SK-N-SH (cell line): ENCODE results near the gene ISX. TPM values are rescaled to one million over a fixed set of nuclear protein-coding genes. Genes with fewer than 3 reads are reported as not detected.

Source experiments
- CTCF ChIA-PET: fragments of 300-600, 350-600 bp; formaldehyde crosslinking; extraction: SDS; loops from one replicate; lab custom pipeline; 2021; lab: Yijun Ruan, JAX
- POLR2A ChIA-PET: fragments of 350-600 bp; sonication (Branson Sonifier 250); formaldehyde crosslinking; extraction: SDS; loops from one replicate; lab custom pipeline; 2020; ENCODE audit warnings: antibody characterized with exemption, inconsistent platforms; lab: Yijun Ruan, JAX
- DNase-seq: peaks from one replicate; pipeline ENCODE4 v3.0.0; 2012
- H2AFZ ChIP-seq: fragments of 200-600 bp; sonication (generic); 2 replicates; pipeline ENCODE4 v1.8.1; 2016; ENCODE audit warnings: antibody characterized with exemption, mild to moderate bottlenecking, low read depth
- H3F3A ChIP-seq: fragments of 200-600 bp; sonication (generic); replicated peaks from 2 replicates; pipeline ENCODE3; 2016; ENCODE audit warnings: antibody characterized with exemption, mild to moderate bottlenecking; ENCODE audit not compliant: insufficient read depth
- H3K27ac ChIP-seq, 2 experiments: fragments of 200-500 bp in 1 of 2; fragments of 200-600 bp in 1 of 2; sonication (Bioruptor generic) in 1 of 2; sonication (generic), shearing (Covaris generic) in 1 of 2; 2 replicates each; pipeline versions ENCODE4 v1.5.1 to v1.6.1; 2014 to 2016; ENCODE audit warnings: low read depth in 2 of 2, inconsistent platforms in 1 of 2, low read length in 1 of 2, mild to moderate bottlenecking in 1 of 2, mixed read lengths in 1 of 2
- H3K27me3 ChIP-seq: fragments of 200-600 bp; sonication (generic), shearing (Covaris generic); 2 replicates; pipeline ENCODE4 v1.6.1; 2016; ENCODE audit warnings: mixed run types; ENCODE audit not compliant: insufficient read depth
- H3K36me3 ChIP-seq, 2 experiments: fragments of 200-500 bp in 1 of 2; fragments of 200-600 bp in 1 of 2; sonication (Bioruptor generic) in 1 of 2; sonication (generic) in 1 of 2; replicated peaks in 1 of 2; 2 replicates each; pipeline versions ENCODE3 to v1.5.1; 2014 to 2016; ENCODE audit warnings: low read length in 1 of 2, mild to moderate bottlenecking in 1 of 2; ENCODE audit not compliant: insufficient read depth in 2 of 2, control insufficient read depth in 1 of 2
- H3K4me1 ChIP-seq, 2 experiments: fragments of 200-500 bp in 1 of 2; fragments of 200-600 bp in 1 of 2; sonication (Bioruptor generic) in 1 of 2; sonication (generic), shearing (Covaris generic) in 1 of 2; 2 replicates each; pipeline versions ENCODE4 v1.5.1 to v1.6.1; 2014 to 2016; ENCODE audit warnings: low read depth in 1 of 2, low read length in 1 of 2, mixed run types in 1 of 2; ENCODE audit not compliant: insufficient read depth in 2 of 2, control insufficient read depth in 1 of 2
- H3K4me2 ChIP-seq: fragments of 200-600 bp; sonication (generic), shearing (Covaris generic); 2 replicates; pipeline ENCODE4 v1.6.1; 2017; ENCODE audit warnings: mixed run types
- H3K4me3 ChIP-seq, 2 experiments: fragments of 200-500 bp in 1 of 2; fragments of 200-600 bp in 1 of 2; sonication (Bioruptor generic) in 1 of 2; sonication (generic), shearing (Covaris generic) in 1 of 2; 2 replicates each; pipeline versions ENCODE4 v1.5.1 to v1.8.1; 2014 to 2016; ENCODE audit warnings: low read depth in 2 of 2, inconsistent platforms in 1 of 2, low read length in 1 of 2, mild to moderate bottlenecking in 1 of 2, mixed read lengths in 1 of 2, moderate library complexity in 1 of 2
- H3K79me2 ChIP-seq: fragments of 200-600 bp; sonication (generic); 2 replicates; pipeline ENCODE4 v1.8.1; 2017; ENCODE audit warnings: mild to moderate bottlenecking; ENCODE audit not compliant: insufficient read depth
- H3K9ac ChIP-seq: fragments of 200-600 bp; sonication (generic); 2 replicates; pipeline ENCODE4 v1.6.1; 2017; ENCODE audit warnings: mixed run types
- H3K9me2 ChIP-seq: fragments of 200-600 bp; sonication (generic); 2 replicates; pipeline ENCODE4 v1.6.1; 2017; ENCODE audit warnings: mixed run types
- H3K9me3 ChIP-seq: fragments of 200-600 bp; sonication (generic); 2 replicates; pipeline ENCODE4 v1.6.1; 2017; ENCODE audit warnings: mixed run types, mild to moderate bottlenecking, moderate library complexity
- H4K20me1 ChIP-seq: fragments of 200-600 bp; sonication (generic); 2 replicates; pipeline ENCODE4 v1.6.1; 2017; ENCODE audit warnings: mild to moderate bottlenecking, mixed run types; ENCODE audit not compliant: insufficient read depth
- EP300 ChIP-seq, 2 experiments: IDR thresholded peaks; 2 replicates each; pipeline versions ENCODE4 v1.4.0 to v1.6.1; 2012; ENCODE audit warnings: borderline replicate concordance in 1 of 2, low read depth in 1 of 2, low read length in 1 of 2
- EZH2phosphoT487 ChIP-seq: fragments of 200-600 bp; sonication (generic); IDR thresholded peaks from 2 replicates; pipeline ENCODE4 v1.6.1; 2017; ENCODE audit warnings: low read depth, mixed run types, mild to moderate bottlenecking, antibody characterized with exemption, moderate library complexity, borderline replicate concordance
- FOSL2 ChIP-seq: IDR thresholded peaks from 2 replicates; pipeline ENCODE4 v1.4.0; 2012; ENCODE audit warnings: low read depth, mild to moderate bottlenecking, moderate library complexity, borderline replicate concordance
- FOXJ3 ChIP-seq: sonication (generic); formaldehyde crosslinking; IDR thresholded peaks from 2 replicates; pipeline ENCODE4 v1.5.1; 2020; ENCODE audit warnings: mild to moderate bottlenecking, missing genetic modification reagents
- GABPA ChIP-seq: IDR thresholded peaks from 2 replicates; pipeline ENCODE4 v1.4.0; 2012; ENCODE audit warnings: low read depth, mild to moderate bottlenecking
- GATA2 ChIP-seq: sonication (generic); formaldehyde crosslinking; IDR thresholded peaks from 2 replicates; pipeline ENCODE4 v1.5.0; 2020; ENCODE audit warnings: mild to moderate bottlenecking, missing genetic modification reagents
- MAX ChIP-seq: IDR thresholded peaks from 2 replicates; pipeline ENCODE4 v1.4.0; 2012; ENCODE audit warnings: low read depth
- MEF2A ChIP-seq: IDR thresholded peaks from 2 replicates; pipeline ENCODE4 v1.4.0; 2012; ENCODE audit warnings: low read depth, borderline replicate concordance
- MXI1 ChIP-seq: IDR thresholded peaks from 2 replicates; pipeline ENCODE4 v1.6.1; 2012; ENCODE audit warnings: mild to moderate bottlenecking, low read depth, low read length, improper control_type of control experiment
- NFIC ChIP-seq: IDR thresholded peaks from 2 replicates; pipeline ENCODE4 v1.4.0; 2012; ENCODE audit warnings: borderline replicate concordance
- NRF1 ChIP-seq: IDR thresholded peaks from 2 replicates; pipeline ENCODE4 v1.6.1; 2012; ENCODE audit warnings: low read depth, mild to moderate bottlenecking, low read length
- POLR2AphosphoS5 ChIP-seq: IDR thresholded peaks from 2 replicates; pipeline ENCODE4 v1.6.1; 2012; ENCODE audit warnings: low read depth, low read length
- RAD21 ChIP-seq: IDR thresholded peaks from 2 replicates; pipeline ENCODE4 v1.6.1; 2012; ENCODE audit warnings: mild to moderate bottlenecking, low read length
- REST ChIP-seq: IDR thresholded peaks from 2 replicates; pipeline ENCODE4 v1.6.1; 2012; ENCODE audit warnings: mild to moderate bottlenecking, low read depth, low read length, moderate library complexity
- RFX5 ChIP-seq: IDR thresholded peaks from 2 replicates; pipeline ENCODE4 v1.6.1; 2012; ENCODE audit warnings: mild to moderate bottlenecking, improper control_type of control experiment, low read length
- SIN3A ChIP-seq: IDR thresholded peaks from 2 replicates; pipeline ENCODE4 v1.6.1; 2012; ENCODE audit warnings: low read depth, mild to moderate bottlenecking, low read length, moderate library complexity, borderline replicate concordance
- USF1 ChIP-seq: IDR thresholded peaks from 2 replicates; pipeline ENCODE4 v1.4.0; 2012; ENCODE audit warnings: low read depth, borderline replicate concordance
- USF2 ChIP-seq: fragments of 150-350 bp; IDR thresholded peaks from 2 replicates; pipeline ENCODE4 v1.6.1; 2017; ENCODE audit warnings: antibody characterized with exemption, low read length, low read depth, borderline replicate concordance
- ZBTB33 ChIP-seq: IDR thresholded peaks from 2 replicates; pipeline ENCODE4 v1.4.0; 2012; ENCODE audit warnings: low read depth, borderline replicate concordance
- WGBS: methylation state at CpG from one replicate; pipeline ENCODE4 v1.1.6; 2017; ENCODE audit warnings: low lambda C conversion rate; 5-methylcytosine and 5-hydroxymethylcytosine counted together
- polyA plus RNA-seq, 3 experiments: library from polyadenylated mRNA; depleted of rRNA; stranded (reverse); fragments of >200 nt; gene quantifications; 2 replicates each; pipeline ENCODE4 v1.2.3, GENCODE V29; 2012

Gene ISX
- polyA plus RNA-seq, 1 of the 3 experiments (the other 2 are of a cell fraction) = not detected

- Histone ChIP-seq H3K9ac (no peak overlapping the region), H3K4me1 (no peaks in the 10 kb centered on the region), H2AFZ (no peak overlapping the region), H4K20me1 (no peaks in the 10 kb centered on the region), H3K36me3 (no peaks in the 10 kb centered on the region), H3K9me3 (no peaks in the 10 kb centered on the region), H3K9me2 (no peaks in the 10 kb centered on the region), H3K27ac (no peak overlapping the region), H3F3A (no peaks in the 10 kb centered on the region), H3K79me2 (no peaks in the 10 kb centered on the region), H3K4me2 (no peak overlapping the region), H3K27me3 (no peaks in the 10 kb centered on the region), H3K4me3 (no peak overlapping the region)
- POLR2A ChIA-PET = no interaction called here
- no peak for TF ChIP-seq REST
- no peak for DNase-seq
- 8% methylated on average over 9 of the region's 9 CpGs for WGBS
- CTCF ChIA-PET = interaction anchor here (3.4 kb wide), 1 partner anchor 21 kb away, joined by 10 read pairs; no protein-coding TSS in a partner anchor
These were observed 20.5 kb upstream of the ISX start for GRCh38 chr22:35045451-35045850.

- Histone ChIP-seq H3K4me1 (no peaks in the 10 kb centered on the region), H3K9ac (no peak overlapping the region), H3K27ac (no peak overlapping the region), H4K20me1 (no peaks in the 10 kb centered on the region), H3K9me2 (no peaks in the 10 kb centered on the region), H3F3A (no peaks in the 10 kb centered on the region), H3K4me3 (no peak overlapping the region), H3K36me3 (no peaks in the 10 kb centered on the region), H3K4me2 (no peak overlapping the region), H3K27me3 (no peaks in the 10 kb centered on the region), H3K9me3 (no peaks in the 10 kb centered on the region), H2AFZ (no peak overlapping the region), H3K79me2 (no peaks in the 10 kb centered on the region)
- ChIA-PET CTCF (interaction anchor here (0.5 to 3.4 kb wide), 3 partner anchors 23 to 1526 kb away, joined by 3 to 10 read pairs (median 3); no protein-coding TSS in a partner anchor), POLR2A (no interaction called here)
- no peak for TF ChIP-seq RFX5
- TF ChIP-seq EZH2phosphoT487 = no peak
- no peak for TF ChIP-seq FOXJ3
- TF ChIP-seq MEF2A = no peak
- TF ChIP-seq MAX = no peak
- no peak for TF ChIP-seq EP300 (IDR thresholded peaks at IDR 0.05; ENCODE audit: borderline replicate concordance in 1 of 2, low read depth in 1 of 2, low read length in 1 of 2)
- no peak for TF ChIP-seq USF2
- TF ChIP-seq MXI1 = no peak
- TF ChIP-seq RAD21 = no peak
- TF ChIP-seq USF1 = no peak
- TF ChIP-seq NFIC = no peak
- no peak for TF ChIP-seq POLR2AphosphoS5
- no peak for TF ChIP-seq GATA2 (CRISPR knock-in tag)
- no peak for TF ChIP-seq SIN3A
- TF ChIP-seq ZBTB33 = no peak
- TF ChIP-seq NRF1 = no peak
- TF ChIP-seq FOSL2 = no peak
- no peak for TF ChIP-seq GABPA
- 24% methylated on average over 12 of the region's 12 CpGs for WGBS
- DNase-seq = no peak
These were observed 19.1 kb upstream of the ISX start for GRCh38 chr22:35046744-35047462.
